ENCODE results near the gene INTS2. TPM values are rescaled to one million over a fixed set of nuclear protein-coding genes. Genes with fewer than 3 reads are reported as not detected.
"Not testable (repeated sequence)": the region's sequence is repeated elsewhere in the genome, so short reads cannot be mapped to it uniquely, and the experiment has no call there.

INTS2 gene
- total RNA-seq, 1 donor = 9.8 TPM

DNA sequence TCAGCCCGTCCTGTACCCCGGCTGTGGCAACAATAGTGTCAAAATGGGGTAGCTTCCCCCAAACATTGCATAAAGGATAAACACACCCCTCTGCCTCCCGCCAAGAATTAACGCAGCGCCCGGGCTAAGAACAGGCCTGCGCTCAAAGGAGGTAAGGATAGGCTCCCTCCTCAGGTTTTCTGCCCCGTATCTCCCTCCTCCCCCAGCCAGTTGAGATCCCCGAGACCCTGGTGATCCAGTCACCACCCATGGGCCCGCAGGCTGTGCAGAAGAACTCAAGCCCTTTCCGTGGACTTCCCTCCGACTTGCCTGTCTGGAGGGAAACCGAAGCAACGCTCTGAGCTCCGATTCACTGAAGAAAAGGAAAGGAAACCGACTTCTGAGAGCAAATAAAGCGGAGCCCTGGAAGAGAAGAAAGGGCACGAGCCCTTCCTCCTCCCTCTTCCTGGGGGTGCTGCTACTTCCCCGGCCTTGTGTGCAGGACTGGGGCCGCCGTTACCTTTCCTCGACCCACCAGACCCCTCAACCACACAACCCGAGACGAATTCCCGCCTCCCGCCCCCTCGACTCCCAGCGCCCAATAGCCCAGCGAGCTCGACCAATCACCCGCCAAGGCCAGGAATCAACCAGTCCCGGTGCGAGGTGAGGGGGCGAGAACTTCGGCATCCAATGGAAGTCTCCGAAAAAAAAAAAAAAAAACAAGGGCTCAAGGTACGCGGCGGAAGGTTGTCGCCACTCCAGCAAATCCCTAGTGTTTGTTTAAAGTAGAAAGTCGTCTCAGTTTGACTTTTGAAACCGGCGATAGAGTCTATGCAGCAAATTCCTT, 64.6 kb downstream of the INTS2 start, which contains the start of gene BRIP1:
Gene BRIP1, minus strand, starts transcription at position 554 of the 826 bp plus-strand sequence. CDS start 1,989 bp downstream, outside the sequence.
- TF ChIP-seq, protein P1, sequence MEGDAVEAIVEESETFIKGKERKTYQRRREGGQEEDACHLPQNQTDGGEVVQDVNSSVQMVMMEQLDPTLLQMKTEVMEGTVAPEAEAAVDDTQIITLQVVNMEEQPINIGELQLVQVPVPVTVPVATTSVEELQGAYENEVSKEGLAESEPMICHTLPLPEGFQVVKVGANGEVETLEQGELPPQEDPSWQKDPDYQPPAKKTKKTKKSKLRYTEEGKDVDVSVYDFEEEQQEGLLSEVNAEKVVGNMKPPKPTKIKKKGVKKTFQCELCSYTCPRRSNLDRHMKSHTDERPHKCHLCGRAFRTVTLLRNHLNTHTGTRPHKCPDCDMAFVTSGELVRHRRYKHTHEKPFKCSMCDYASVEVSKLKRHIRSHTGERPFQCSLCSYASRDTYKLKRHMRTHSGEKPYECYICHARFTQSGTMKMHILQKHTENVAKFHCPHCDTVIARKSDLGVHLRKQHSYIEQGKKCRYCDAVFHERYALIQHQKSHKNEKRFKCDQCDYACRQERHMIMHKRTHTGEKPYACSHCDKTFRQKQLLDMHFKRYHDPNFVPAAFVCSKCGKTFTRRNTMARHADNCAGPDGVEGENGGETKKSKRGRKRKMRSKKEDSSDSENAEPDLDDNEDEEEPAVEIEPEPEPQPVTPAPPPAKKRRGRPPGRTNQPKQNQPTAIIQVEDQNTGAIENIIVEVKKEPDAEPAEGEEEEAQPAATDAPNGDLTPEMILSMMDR (IDR thresholded peaks at IDR 0.05; ENCODE audit: extremely low read depth, low read depth, low read length) = no peak
- DNase-seq (ENCODE audit: insufficient read length, low spot score, missing footprints) = peak; percentile 93
- Histone ChIP-seq H3K79me2 (ENCODE audit: insufficient read depth, low read length) (peaks cover 24% of the 10 kb centered on the region), H3K4me2 (ENCODE audit: insufficient read depth, low read length) (peak within 1 kb of the TSS; percentile 98), H4K20me1 (ENCODE audit: insufficient read depth, low read length) (no peaks in the 10 kb centered on the region), H3K36me3 (ENCODE audit: insufficient read depth, low read length) (peaks cover 8% of the 10 kb centered on the region), H3K4me3 (ENCODE audit: insufficient read depth, low read length) (peak within 1 kb of the TSS; percentile 95), H3K27me3 (ENCODE audit: insufficient read depth, low read length) (no peaks in the 10 kb centered on the region), H3K9me3 (ENCODE audit: low read depth, low read length) (no peaks in the 10 kb centered on the region), H3K4me1 (ENCODE audit: insufficient read depth, low read length) (peaks cover 23% of the 10 kb centered on the region), H2AFZ (ENCODE audit: low read length) (peak within 1 kb of the TSS; percentile 97), H3K27ac (ENCODE audit: low read depth, low read length) (peak within 1 kb of the TSS; percentile 85)

DNA sequence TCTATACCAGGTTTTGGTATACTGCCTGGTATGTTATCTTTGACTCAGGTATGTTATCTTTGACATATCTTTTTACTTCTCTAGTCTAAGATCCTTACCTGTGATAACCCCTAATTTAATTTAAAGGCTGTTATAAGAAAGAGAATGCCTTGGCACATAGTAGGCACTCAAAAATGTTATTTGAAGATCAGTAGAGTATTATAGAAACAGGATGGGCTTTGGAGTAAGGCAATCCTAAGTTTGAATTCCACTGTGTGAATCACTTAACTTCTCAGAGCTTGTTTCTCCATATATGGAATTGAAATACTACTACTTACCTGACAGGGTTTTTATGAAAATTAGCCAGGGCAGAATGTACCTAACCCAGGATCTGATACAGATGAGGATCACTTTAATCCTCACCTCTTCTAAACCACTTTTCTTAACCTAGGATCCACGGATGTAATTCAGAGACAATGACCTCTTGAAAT, 65.6 kb downstream of the INTS2 start:
- Histone ChIP-seq H3K27me3 (ENCODE audit: insufficient read depth, low read length) (no peaks in the 10 kb centered on the region), H2AFZ (ENCODE audit: low read length) (peak overlapping the region; percentile 97), H3K79me2 (ENCODE audit: insufficient read depth, low read length) (peaks cover 24% of the 10 kb centered on the region), H3K36me3 (ENCODE audit: insufficient read depth, low read length) (peaks cover 1% of the 10 kb centered on the region), H3K9me3 (ENCODE audit: low read depth, low read length) (no peaks in the 10 kb centered on the region), H3K4me1 (ENCODE audit: insufficient read depth, low read length) (peaks cover 23% of the 10 kb centered on the region), H3K4me3 (ENCODE audit: insufficient read depth, low read length) (peak overlapping the region; percentile 95), H4K20me1 (ENCODE audit: insufficient read depth, low read length) (no peaks in the 10 kb centered on the region), H3K4me2 (ENCODE audit: insufficient read depth, low read length) (peak overlapping the region; percentile 98), H3K27ac (ENCODE audit: low read depth, low read length) (peak overlapping the region; percentile 85)
- TF ChIP-seq, protein P1 (IDR thresholded peaks at IDR 0.05; ENCODE audit: extremely low read depth, low read depth, low read length) = no peak
- peak; percentile 65 for DNase-seq (ENCODE audit: insufficient read length, low spot score, missing footprints)

DNA sequence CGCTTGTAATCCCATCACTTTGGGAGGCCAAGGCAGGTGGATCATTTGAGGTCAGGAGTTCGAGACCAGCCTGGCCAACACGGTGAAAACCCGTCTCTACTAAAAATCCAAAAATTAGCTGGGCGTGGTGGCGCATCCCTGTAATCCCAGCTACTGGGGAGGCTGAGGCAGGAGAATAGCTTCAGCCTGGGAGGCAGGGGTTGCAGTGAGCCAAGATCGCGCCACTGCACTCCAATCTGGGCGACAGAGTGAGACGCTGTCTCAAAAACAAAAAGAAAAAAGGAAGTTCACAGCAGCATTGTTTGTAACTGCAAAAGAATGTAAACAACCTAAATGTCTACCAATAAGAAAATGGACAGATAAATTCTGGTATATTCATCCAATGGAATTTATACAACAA, 67.4 kb downstream of the INTS2 start:
- H3K9me3 ChIP-seq (ENCODE audit: low read depth, low read length); H3K27ac ChIP-seq (ENCODE audit: low read depth, low read length); H4K20me1 ChIP-seq (ENCODE audit: insufficient read depth, low read length); H3K36me3 ChIP-seq (ENCODE audit: insufficient read depth, low read length); H3K27me3 ChIP-seq (ENCODE audit: insufficient read depth, low read length); H3K4me3 ChIP-seq (ENCODE audit: insufficient read depth, low read length); H3K4me2 ChIP-seq (ENCODE audit: insufficient read depth, low read length); DNase-seq (ENCODE audit: insufficient read length, low spot score, missing footprints): not testable (repeated sequence)
- Histone ChIP-seq H2AFZ (ENCODE audit: low read length) (peak overlapping the region; percentile 54), H3K4me1 (ENCODE audit: insufficient read depth, low read length) (peaks cover 23% of the 10 kb centered on the region), H3K79me2 (ENCODE audit: insufficient read depth, low read length) (peaks cover 27% of the 10 kb centered on the region)

DNA sequence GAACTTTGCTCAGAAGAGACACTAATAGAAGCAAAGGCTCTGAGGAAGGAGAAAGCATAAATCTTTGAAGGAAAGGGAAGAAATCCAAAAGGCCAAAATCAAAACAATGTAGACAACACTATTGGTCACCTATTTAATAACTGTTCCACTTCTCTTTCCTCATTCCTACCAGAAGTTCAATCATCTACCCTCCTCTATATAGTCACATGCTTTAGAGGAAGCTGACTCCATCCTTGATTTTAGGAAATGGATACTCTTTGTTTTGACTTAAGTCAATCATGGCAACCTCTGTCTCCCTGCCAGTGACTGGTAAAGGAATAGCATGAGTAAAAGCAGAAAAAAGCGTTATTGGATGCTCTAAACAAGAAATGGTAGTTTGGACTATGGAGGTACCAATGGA, 71.7 kb downstream of the INTS2 start:
- H3K36me3 ChIP-seq (ENCODE audit: insufficient read depth, low read length) = no peaks in the 10 kb centered on the region
- no peaks in the 10 kb centered on the region for H3K27me3 ChIP-seq (ENCODE audit: insufficient read depth, low read length)
- no peaks in the 10 kb centered on the region for H3K4me1 ChIP-seq (ENCODE audit: insufficient read depth, low read length)
- H2AFZ ChIP-seq (ENCODE audit: low read length) = no peak overlapping the region
- peaks cover 17% of the 10 kb centered on the region for H3K79me2 ChIP-seq (ENCODE audit: insufficient read depth, low read length)
- H4K20me1 ChIP-seq (ENCODE audit: insufficient read depth, low read length) = no peaks in the 10 kb centered on the region
- no peaks in the 10 kb centered on the region for H3K9me3 ChIP-seq (ENCODE audit: low read depth, low read length)
- TF ChIP-seq, protein P1 (IDR thresholded peaks at IDR 0.05; ENCODE audit: extremely low read depth, low read depth, low read length) = no peak
- no peak for DNase-seq (ENCODE audit: insufficient read length, low spot score, missing footprints)
- H3K4me2 ChIP-seq (ENCODE audit: insufficient read depth, low read length) = no peak overlapping the region
- H3K27ac ChIP-seq (ENCODE audit: low read depth, low read length) = no peak overlapping the region
- no peak overlapping the region for H3K4me3 ChIP-seq (ENCODE audit: insufficient read depth, low read length)
